ENCODE measurements around the gene WT1. TPM values are rescaled to one million over a fixed set of nuclear protein-coding genes. Genes with fewer than 3 reads are reported as not detected.

The WT1 gene
- total and polyA plus RNA-seq, 2 of the 8 experiments (the other 6 are each of a cell fraction or from before 2014, with no cell fraction given) = 0.05 to 0.17 TPM

DNA sequence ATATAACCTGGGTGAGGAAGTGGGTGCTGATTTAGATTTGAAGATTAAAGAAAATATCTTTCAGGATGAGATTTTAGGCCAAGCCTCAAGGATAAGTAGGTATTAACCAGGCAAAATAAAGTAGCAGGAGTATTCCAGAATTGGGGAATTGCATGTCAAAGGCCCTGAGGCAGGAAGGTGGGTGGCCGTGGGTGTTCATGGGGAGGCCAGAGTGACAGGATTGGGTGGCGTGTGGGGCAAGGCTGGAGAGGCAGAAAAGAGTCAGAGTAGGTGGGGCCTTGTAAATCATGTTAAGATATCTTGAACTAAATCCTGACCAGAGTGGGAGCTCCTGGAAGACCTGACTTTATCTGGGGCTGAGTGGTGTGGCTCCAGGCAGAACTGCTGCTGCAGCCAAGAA is 19.7 kb upstream of the WT1 start (continued):
- no peak for TF ChIP-seq RNF2 (IDR thresholded peaks at IDR 0.05; ENCODE audit: borderline replicate concordance, low read depth, low read length, missing control alignments, poor library complexity, severe bottlenecking)

Measured in H1 (cell line).